ENCODE data around the gene POU2F2.

GRCh38 chr19:42114412-42114811 is 17.8 kb downstream of the POU2F2 start:
- TF ChIP-seq CREB1 (CRISPR knock-in tag; IDR thresholded peaks at IDR 0.05) = no peak
- no peak for TF ChIP-seq CTCF (IDR thresholded peaks at IDR 0.05)
- no peak for TF ChIP-seq ERG (CRISPR knock-in tag; IDR thresholded peaks at IDR 0.05)
- TF ChIP-seq MAX (CRISPR knock-in tag; IDR thresholded peaks at IDR 0.05) = no peak
- TF ChIP-seq ATF2 (CRISPR knock-in tag; IDR thresholded peaks at IDR 0.05; ENCODE audit: borderline replicate concordance, low read depth) = no peak
- TF ChIP-seq NFE2L1 (CRISPR knock-in tag; IDR thresholded peaks at IDR 0.05) = no peak
- no peak for TF ChIP-seq SP1 (CRISPR knock-in tag; conservative IDR thresholded peaks at IDR 0.05)
- TF ChIP-seq TP53 (CRISPR knock-in tag; IDR thresholded peaks at IDR 0.05) = no peak
- no peak for TF ChIP-seq E2F4 (CRISPR knock-in tag; IDR thresholded peaks at IDR 0.05; ENCODE audit: borderline replicate concordance, low read depth)

Measured in WTC11 (cell line).